Gastrocnemius medialis (tissue), 4 donors: ENCODE data around the gene BCL10. TPM values are rescaled to one million over a fixed set of nuclear protein-coding genes. Genes with fewer than 3 reads are reported as not detected.

Experiments
- ATAC-seq, 2 donors: fragments of 150-250 bp; one replicate each; pipeline ENCODE4 v1.9.1; 2016
- DNase-seq, 2 donors: peaks; one replicate each; pipeline ENCODE4 v3.0.0-alpha.2; 2019
- H3K27ac ChIP-seq, 4 donors: fragments of 200-600 bp; sonication (generic); 1 replicate in 1 of 4; 2 replicates in 3 of 4; pipeline ENCODE4 v1.5.1; 2016 to 2018; ENCODE audit warnings: mild to moderate bottlenecking in 2 of 4, moderate library complexity in 1 of 4
- H3K27me3 ChIP-seq, 3 donors: fragments of 200-600 bp; sonication (generic) in 2 of 3; 1 replicate in 1 of 3; 2 replicates in 2 of 3; pipeline versions ENCODE4 v1.5.1 to v1.6.0; 2016 to 2019; ENCODE audit warnings: mild to moderate bottlenecking in 1 of 3, moderate library complexity in 1 of 3
- H3K36me3 ChIP-seq, 2 donors: fragments of 200-600 bp; sonication (generic) in 1 of 2; one replicate each; pipeline ENCODE4 v1.5.1; 2017 to 2018
- H3K4me1 ChIP-seq, 2 donors: fragments of 200-600 bp; sonication (generic) in 1 of 2; one replicate each; pipeline ENCODE4 v1.5.1; 2016 to 2017; ENCODE audit warnings: mild to moderate bottlenecking in 2 of 2
- H3K4me3 ChIP-seq, 4 donors: fragments of 200-600 bp; sonication (generic) in 3 of 4; 1 replicate in 1 of 4; 2 replicates in 3 of 4; pipeline ENCODE4 v1.5.1; 2016 to 2019; ENCODE audit warnings: mild to moderate bottlenecking in 2 of 4
- H3K9me3 ChIP-seq, 3 donors: fragments of 200-600 bp; sonication (generic) in 2 of 3; 1 replicate in 1 of 3; 2 replicates in 2 of 3; pipeline ENCODE4 v1.5.1; 2016 to 2019
- CTCF ChIP-seq, 5 experiments: fragments of 450-650 bp in 3 of 5; fragments of 200-600 bp in 2 of 5; sonication (generic) in 2 of 5; IDR thresholded peaks in 4 of 5; conservative IDR thresholded peaks in 1 of 5; 1 replicate in 4 of 5; 2 replicates in 1 of 5; pipeline ENCODE4 v1.5.1; 2016 to 2019; ENCODE audit warnings: antibody characterized with exemption in 5 of 5, mild to moderate bottlenecking in 3 of 5, moderate library complexity in 3 of 5
- POLR2A ChIP-seq, 2 donors: fragments of 450-650 bp; IDR thresholded peaks; one replicate each; pipeline ENCODE4 v1.6.1; 2017; ENCODE audit warnings: antibody characterized with exemption in 2 of 2, mild to moderate bottlenecking in 2 of 2, moderate library complexity in 2 of 2
- in situ Hi-C, 4 donors: fragments of 200-750 bp; cut with MboI; loops; one replicate each; pipeline versions ENCODE4 v1.15.0 to v1.8.0; 2017; ENCODE audit warnings: low sequenced_read_pairs in 4 of 4
- intact Hi-C: fragments of 100-400 bp; cut with DNase I; formaldehyde crosslinking; loops from one replicate; pipeline ENCODE4 v1.15.1; 2023; ENCODE audit warnings: low total_unique reads
- total RNA-seq, 4 donors: library from RNA; depleted of rRNA; stranded (reverse); fragments of >200 nt; gene quantifications; one replicate each; pipeline versions ENCODE4 v1.1.0 to v1.2.3, GENCODE V29; 2016

The BCL10 gene
- total RNA-seq, 4 donors from 2014 or later, result 4.3 to 6.4 (median 5.4) TPM

- Histone ChIP-seq H3K27ac (peak overlapping the region; percentile 30 to 58 (median 58)), H3K9me3 (no peaks in the 10 kb centered on the region), H3K36me3 (no peaks in the 10 kb centered on the region), H3K4me3 (no peak overlapping the region), H3K27me3 (no peaks in the 10 kb centered on the region), H3K4me1 (peaks cover 16 to 26% of the 10 kb centered on the region in 2 donors)
- ATAC-seq, result no peak
- no peak for DNase-seq
- in situ Hi-C loops, result no loop called here
- TF ChIP-seq POLR2A (IDR thresholded peaks at IDR 0.05) (peak in 1 of 2 donors; percentile 27), CTCF (IDR thresholded peaks at IDR 0.05 in 4 of 5, conservative IDR thresholded peaks at IDR 0.05 in 1 of 5) (no peak)
- intact Hi-C loops, result loop anchor here (5.0 kb wide), 1 partner anchor 77 kb away; the partner anchor contains the start of gene SYDE2
Observed at GRCh38 chr1:85278853-85279314, 2.5 kb upstream of the BCL10 start.

GRCh38 chr1:85277802-85278201 lies 1.4 kb upstream of the BCL10 start:
- Histone ChIP-seq H3K4me3 (no peak overlapping the region), H3K36me3 (no peaks in the 10 kb centered on the region), H3K27ac (peak overlapping the region in 1 of 4 donors; percentile 58), H3K9me3 (no peaks in the 10 kb centered on the region), H3K4me1 (peaks cover 23 to 27% of the 10 kb centered on the region in 2 donors), H3K27me3 (no peaks in the 10 kb centered on the region)
- intact Hi-C loops (loop anchor here (5.0 kb wide), 1 partner anchor 76 kb away; the partner anchor contains the start of gene SYDE2), in situ Hi-C loops (no loop called here)
- DNase-seq (no peak), ATAC-seq (no peak)
- TF ChIP-seq CTCF (IDR thresholded peaks at IDR 0.05 in 4 of 5, conservative IDR thresholded peaks at IDR 0.05 in 1 of 5) (no peak), POLR2A (IDR thresholded peaks at IDR 0.05) (no peak)

- Histone ChIP-seq H3K27me3 (no peaks in the 10 kb centered on the region), H3K9me3 (no peaks in the 10 kb centered on the region), H3K36me3 (no peaks in the 10 kb centered on the region), H3K4me3 (peak overlapping the region; percentile 47 to 99 (median 93)), H3K4me1 (peaks cover 23 to 27% of the 10 kb centered on the region in 2 donors), H3K27ac (peak overlapping the region; percentile 96 to 99 (median 98))
- in situ Hi-C loops (no loop called here), intact Hi-C loops (loop anchor here (5.0 kb wide), 1 partner anchor 75 kb away; the partner anchor contains the start of gene SYDE2)
- no peak for TF ChIP-seq POLR2A (IDR thresholded peaks at IDR 0.05)
- TF ChIP-seq CTCF (IDR thresholded peaks at IDR 0.05 in 4 of 5, conservative IDR thresholded peaks at IDR 0.05 in 1 of 5), result no peak
- no peak for ATAC-seq
- DNase-seq, result no peak
Observed at GRCh38 chr1:85276978-85277639, 677 bp upstream of the BCL10 start.

- peak in 1 of 2 donors; percentile 17 for ATAC-seq
- in situ Hi-C loops, result no loop called here
- Histone ChIP-seq H3K27ac (peak overlapping the region; percentile 96 to 99 (median 98)), H3K9me3 (no peaks in the 10 kb centered on the region), H3K4me3 (peak overlapping the region; percentile 83 to 99 (median 93)), H3K36me3 (no peaks in the 10 kb centered on the region), H3K4me1 (peaks cover 23 to 27% of the 10 kb centered on the region in 2 donors), H3K27me3 (no peaks in the 10 kb centered on the region)
- no peak for DNase-seq
- intact Hi-C loops, result loop anchor here (1.0 to 5.0 kb wide), 2 partner anchors 16 to 73 kb away; partner anchors contain the start of genes C1orf52 and SYDE2
- TF ChIP-seq POLR2A (IDR thresholded peaks at IDR 0.05) (no peak), CTCF (IDR thresholded peaks at IDR 0.05 in 4 of 5, conservative IDR thresholded peaks at IDR 0.05 in 1 of 5) (no peak)
Observed at GRCh38 chr1:85275701-85276214, 674 bp downstream of the BCL10 start.
